NCI-H1048 (cell line): ENCODE data around the gene URAD.

Experiments
- DNase-seq: peaks from one replicate; lab custom pipeline; 2025; lab: John Stamatoyannopoulos, UW

The URAD gene

DNA sequence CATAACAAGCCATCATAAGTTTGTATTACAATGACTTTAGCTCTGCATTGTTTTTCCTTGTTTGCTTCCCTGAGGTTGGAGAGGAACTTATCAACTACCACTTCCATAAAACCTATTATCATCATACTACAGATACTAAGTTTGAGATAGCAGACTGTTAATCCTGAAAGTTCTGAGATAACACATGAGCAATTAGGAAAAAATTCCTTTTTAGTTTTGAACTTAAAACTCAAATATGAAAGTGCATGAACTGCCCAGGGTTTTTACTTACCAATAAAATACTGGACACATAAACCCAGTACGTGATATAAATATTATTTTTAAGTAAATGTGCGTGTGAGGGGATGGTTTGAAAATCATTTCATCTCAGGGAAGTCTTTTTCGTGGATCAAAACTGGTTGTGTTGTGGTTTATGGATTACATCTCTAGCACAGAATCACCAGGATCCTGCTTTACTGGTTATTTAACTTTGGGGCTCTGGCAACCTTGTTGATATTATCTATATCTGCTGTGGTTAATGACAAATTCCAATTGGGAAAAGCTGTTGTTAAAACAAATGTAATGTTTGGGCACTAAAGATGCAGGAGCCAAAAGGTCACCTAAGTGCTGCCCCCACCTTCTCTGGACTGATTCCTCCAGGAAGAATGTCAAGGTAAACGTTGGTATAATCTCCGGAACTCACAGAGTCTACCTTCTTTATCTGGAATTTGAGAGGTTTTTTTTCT is 31.8 kb downstream of the URAD start:
- no peak for DNase-seq

DNA sequence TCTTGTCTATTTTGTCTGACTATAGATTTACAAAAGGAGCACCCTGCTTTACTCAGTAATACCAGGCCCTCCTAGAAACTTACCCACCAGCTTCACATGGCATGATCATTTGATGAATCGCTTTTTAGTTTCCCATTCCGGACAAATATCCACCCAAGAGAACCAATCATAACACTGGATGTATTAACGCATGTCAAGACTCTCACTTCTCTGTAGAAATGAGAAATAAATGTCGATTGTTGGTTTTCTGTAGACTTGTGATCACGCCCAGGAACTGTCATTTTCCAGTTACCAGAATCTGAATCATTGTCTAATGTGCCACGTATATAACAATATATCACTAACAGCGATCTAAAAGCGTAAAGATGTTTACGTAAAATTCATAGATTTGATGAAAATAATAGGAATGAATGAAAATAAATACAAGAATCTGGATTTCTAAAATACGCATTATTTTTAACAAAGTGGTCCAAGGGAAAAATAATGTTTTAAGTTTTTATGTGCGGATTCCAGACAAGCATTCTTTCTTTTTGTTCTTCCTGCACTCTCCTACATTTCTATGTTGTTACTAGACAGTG is 33.4 kb downstream of the URAD start:
- DNase-seq, result no peak

DNA sequence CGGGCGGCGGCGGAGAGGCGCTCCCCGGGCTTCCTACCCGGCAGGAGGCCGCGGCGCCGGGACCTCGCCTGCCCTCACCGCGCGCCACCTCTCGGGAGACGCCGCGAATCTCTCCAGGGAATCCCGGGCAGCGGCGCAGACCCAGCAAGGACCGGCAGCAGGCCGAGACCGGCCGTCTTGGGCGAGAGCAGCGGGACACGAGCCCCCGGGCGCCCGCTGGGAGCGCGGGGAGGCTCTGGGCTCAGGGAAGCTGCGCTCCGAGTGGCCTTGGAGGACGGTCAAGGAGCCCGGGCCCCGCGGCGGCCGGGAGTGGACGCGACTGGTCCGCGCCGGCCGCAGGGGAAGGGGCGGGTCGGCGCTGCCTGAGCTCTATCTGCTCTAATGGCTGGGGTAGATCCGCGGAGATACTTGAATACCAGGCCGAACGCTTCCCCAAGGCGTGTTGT is 34.1 kb downstream of the URAD start:
- DNase-seq, result no peak

DNA sequence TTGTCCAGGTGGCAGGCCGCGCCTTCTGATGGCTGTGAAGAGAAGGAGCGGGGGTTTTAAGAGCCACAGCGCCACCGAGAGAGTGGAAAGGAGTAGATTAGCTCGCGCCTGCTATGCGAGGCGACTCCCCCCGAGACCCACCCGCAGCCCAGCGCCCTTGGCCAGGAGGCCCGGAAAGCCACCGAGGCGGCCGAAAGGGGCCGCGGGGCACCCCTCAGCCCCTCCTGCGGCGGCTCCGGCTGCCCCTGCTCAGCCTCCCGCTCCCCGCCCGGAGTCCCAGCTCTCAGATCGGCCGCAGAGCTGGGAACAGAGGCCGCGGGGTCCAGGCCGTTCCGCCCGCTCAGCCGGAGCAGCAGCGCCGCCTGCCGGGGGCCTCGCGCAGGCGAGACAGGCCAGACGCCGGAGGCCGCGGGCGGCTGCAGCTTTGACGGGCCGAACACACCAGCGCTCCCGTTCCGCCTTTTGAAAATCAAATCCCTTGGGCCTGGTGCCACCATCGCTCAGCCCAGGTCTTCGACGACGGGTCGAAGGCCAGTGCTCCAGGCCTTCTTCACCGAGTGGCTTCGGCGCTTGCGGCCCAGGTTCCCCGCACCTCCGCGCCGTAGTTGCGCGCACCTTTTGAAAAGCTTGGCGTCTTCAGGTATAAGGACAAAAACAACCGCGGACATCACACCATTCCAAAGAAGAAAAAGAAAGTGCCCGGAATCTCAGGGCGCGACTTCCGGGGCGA is 34.7 kb downstream of the URAD start:
- peak; percentile 64 for DNase-seq

DNA sequence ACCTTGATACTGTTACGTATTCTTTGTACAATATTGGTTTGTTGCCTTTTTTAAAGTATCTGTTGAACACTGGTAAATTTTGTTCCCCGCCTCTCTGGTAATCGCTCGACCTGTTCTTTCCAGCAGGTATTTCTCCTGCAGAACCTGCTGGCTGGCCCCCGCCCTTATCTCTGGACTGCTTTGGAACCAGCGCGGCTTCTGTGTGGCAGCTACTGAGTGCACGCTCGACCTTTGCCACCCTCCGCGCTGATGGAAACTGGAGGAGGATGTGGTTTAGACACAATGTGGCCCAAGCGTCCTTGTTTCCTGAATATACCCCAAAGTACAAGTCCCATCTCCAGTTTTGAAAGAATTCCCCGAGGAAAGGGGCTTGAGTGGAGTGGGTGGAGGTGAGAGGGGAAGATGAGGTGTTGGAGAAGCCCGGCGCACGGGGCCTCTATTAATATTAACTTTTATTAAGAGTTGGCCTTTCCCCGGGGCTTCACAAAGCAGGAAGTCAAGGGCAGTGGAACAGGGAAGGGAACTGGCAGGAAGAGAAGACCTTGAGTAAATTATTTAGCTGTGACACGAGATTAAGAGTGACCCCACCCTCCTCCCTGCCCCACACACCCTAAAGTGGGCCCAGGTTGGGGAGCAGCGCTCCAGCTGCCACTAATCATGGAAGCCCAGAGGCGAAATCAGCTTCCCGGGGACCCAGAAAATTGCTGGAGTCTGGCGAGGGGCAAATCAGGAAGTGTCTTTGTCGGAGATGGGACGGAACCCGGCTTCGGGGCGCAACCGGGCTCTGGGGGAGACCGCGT is 35.4 kb downstream of the URAD start:
- DNase-seq, result no peak

DNA sequence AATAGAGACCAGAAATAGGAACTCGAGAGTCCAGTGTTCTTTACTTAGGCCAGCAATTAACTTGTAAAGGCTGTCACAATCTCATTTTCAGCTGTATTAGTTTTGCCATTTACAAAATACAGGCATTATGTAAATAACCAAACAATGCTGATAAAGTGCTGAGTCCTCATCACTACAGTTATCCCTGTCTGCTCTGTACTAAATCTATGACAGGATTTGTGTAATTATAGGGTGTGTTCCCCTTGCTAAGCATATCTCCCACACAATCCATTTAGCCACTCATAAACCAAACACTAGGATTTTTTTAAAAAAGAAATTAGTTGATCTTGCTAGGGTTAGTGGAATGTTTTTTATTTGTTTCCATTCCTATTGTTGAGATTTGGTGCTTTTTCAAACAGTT is 45.5 kb downstream of the URAD start:
- no peak for DNase-seq

DNA sequence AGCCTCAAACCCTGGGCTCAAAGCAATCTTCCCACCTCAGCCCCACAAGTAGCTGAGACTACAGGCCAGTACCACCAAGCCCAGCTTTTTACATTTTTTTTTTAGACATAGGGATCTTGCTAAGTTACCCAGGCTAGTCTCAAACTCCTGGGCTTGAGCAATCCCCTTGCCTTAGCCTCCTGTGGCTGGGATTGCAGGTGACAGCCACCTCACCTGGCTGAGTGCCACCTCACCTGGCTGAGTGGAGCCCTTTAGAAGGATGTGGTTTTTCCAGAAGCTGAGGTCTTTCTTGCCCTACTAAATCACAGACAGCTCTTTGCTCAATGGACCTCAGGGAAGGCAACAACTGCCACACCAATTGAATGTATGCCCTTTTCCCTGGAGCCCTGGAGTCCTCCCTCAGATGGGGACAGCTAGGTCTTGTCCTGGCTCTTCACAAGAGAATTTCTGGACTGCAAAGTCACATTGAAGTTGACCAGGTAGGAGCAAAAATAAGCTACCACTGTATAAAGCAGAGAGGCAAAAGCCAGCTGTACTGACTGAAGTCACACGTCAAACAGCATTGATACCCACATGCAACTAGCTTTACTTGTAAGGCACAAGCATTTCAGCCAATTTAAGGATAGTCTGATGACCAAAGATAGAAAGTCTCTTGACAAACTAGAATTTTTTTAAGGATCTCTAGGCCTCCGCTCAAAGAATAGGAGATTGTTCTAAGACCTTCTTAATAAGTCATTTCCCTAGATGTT is 54.7 kb downstream of the URAD start:
- DNase-seq, result no peak

DNA sequence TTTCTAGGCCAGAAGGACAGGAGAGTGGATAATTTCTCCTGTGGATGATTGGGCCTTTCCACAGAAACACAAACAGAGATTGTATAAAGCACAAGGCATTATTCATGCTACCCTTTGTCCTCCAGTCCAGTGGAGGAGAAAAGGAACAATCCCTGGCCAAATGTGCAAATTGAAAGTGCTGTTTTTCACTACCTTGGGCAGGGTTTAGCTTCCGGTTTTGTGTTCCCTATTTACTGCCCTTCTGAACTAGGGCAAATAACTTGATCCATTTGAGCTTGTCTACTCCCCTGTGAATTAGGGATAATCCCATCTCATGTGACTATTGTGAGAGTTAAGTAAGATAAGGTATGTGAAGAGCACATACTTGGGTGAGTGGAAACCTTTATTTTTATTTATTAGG is 55.4 kb downstream of the URAD start:
- no peak for DNase-seq

DNA sequence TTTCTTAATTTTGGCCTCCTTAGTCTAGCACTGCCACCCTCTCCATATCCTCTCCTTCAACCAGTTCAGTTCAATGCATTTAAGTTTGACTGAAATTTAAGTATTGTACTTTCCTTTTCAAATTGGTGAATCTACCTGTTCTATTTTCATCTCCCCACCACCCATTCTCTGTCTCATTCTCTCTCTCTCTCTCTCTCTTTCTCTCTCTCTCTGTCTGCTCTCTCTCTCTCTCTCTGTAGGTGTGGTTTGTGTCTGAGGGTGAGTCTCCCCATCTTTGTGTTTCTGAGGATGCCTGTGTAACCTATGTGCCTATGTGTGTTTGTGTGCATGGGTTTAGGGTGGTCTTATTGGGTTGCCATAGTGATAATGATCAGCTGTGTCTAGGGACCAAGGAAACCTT is 58.6 kb downstream of the URAD start:
- DNase-seq, result no peak

DNA sequence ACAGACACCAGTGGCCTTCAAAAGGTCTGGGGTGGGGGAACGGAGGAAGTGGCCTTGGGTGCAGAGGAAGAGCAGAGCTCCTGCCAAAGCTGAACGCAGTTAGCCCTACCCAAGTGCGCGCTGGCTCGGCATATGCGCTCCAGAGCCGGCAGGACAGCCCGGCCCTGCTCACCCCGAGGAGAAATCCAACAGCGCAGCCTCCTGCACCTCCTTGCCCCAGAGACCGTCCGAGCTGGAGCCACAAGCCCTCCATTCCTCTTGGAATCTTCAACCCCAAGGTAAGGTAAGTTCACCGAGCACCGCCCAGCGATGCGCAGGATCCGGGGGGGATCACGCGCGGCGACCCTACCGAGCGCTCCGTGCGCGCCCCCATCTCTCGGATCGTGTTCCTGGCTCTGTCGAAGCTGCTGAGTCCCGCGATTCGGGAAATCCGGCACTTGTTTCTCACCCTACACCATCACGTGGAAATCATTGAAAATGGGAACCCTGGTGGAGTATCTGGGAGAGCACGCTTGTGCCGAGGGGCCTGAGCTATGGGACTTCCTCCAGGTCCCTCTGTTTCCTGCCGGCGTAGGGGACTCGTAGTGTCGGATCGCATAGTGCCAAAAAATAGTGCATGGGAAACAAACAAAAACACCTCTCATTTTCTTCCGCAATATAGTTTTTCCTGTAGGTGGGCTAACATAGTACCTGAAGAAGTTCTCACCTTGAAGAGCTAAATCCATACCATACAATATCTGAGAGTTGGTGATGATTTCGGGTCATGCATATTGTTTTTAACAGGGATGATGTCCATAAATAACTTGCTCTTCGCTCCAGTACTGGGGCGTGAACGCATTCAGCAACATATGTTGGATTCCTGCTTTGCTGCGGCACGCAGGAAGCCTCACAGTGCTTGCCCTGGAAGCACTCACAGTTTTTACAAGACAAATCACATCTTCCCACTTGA is 59.4 kb downstream of the URAD start:
- DNase-seq, result no peak

DNA sequence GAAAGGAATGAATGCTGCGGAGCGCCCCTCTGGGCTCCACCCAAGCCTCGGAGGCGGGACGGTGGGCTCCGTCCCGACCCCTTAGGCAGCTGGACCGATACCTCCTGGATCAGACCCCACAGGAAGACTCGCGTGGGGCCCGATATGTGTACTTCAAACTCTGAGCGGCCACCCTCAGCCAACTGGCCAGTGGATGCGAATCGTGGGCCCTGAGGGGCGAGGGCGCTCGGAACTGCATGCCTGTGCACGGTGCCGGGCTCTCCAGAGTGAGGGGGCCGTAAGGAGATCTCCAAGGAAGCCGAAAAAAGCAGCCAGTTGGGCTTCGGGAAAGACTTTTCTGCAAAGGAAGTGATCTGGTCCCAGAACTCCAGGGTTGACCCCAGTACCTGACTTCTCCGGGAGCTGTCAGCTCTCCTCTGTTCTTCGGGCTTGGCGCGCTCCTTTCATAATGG is 60.1 kb downstream of the URAD start:
- no peak for DNase-seq
